PFSK-1 (cell line): Measurements from ENCODE around the gene SEC24D.

Experiments used
- FOXP2 ChIP-seq: optimal IDR thresholded peaks from 2 replicates; pipeline ENCODE3; 2011; ENCODE audit warnings: borderline replicate concordance, control low read depth, inconsistent platforms; ENCODE audit not compliant: insufficient read depth; ENCODE audit errors: extremely low read length, extremely low read depth
- POLR2AphosphoS5 ChIP-seq: IDR thresholded peaks from 2 replicates; pipeline ENCODE4 v1.6.1; 2012; ENCODE audit warnings: low read depth, mild to moderate bottlenecking, control low read depth, low read length, moderate library complexity
- SIN3A ChIP-seq: IDR thresholded peaks from 2 replicates; pipeline ENCODE4 v1.6.1; 2012; ENCODE audit warnings: mild to moderate bottlenecking, low read length, moderate library complexity, borderline replicate concordance; ENCODE audit not compliant: insufficient read depth
- TAF1 ChIP-seq: IDR thresholded peaks from 2 replicates; pipeline ENCODE4 v1.6.1; 2012; ENCODE audit warnings: low read length, control low read depth, borderline replicate concordance; ENCODE audit not compliant: insufficient read depth
- TF ChIP-seq, protein P1 (sequence below), 2 experiments: IDR thresholded peaks; 2 replicates each; pipeline versions ENCODE4 v1.6.1 to v1.8.0; 2011 to 2012; ENCODE audit warnings: low read depth in 2 of 2, low read length in 2 of 2, control low read depth in 1 of 2, inconsistent platforms in 1 of 2, mild to moderate bottlenecking in 1 of 2, moderate library complexity in 1 of 2; ENCODE audit not compliant: insufficient read depth in 1 of 2

The SEC24D gene

DNA sequence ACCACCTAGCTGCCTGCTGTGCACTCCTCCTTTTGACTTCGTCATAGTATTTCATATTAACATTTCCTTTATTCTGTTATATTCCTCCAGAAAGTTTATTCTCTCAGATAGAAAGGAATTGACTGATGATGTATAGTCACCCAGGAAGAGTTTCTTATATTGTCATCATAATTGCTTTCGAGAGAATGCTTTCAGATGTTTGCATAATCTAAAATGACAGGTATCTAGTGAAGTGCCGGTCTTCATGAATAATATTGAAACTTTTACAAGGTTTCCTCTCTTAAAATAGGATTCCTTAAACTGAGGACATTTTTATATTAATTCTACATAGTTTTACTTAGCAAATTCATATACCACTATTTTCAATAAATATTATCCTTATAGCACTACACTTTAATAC, 10.1 kb downstream of the SEC24D start:
- TF ChIP-seq SIN3A: no peak
- TF ChIP-seq, protein P1, sequence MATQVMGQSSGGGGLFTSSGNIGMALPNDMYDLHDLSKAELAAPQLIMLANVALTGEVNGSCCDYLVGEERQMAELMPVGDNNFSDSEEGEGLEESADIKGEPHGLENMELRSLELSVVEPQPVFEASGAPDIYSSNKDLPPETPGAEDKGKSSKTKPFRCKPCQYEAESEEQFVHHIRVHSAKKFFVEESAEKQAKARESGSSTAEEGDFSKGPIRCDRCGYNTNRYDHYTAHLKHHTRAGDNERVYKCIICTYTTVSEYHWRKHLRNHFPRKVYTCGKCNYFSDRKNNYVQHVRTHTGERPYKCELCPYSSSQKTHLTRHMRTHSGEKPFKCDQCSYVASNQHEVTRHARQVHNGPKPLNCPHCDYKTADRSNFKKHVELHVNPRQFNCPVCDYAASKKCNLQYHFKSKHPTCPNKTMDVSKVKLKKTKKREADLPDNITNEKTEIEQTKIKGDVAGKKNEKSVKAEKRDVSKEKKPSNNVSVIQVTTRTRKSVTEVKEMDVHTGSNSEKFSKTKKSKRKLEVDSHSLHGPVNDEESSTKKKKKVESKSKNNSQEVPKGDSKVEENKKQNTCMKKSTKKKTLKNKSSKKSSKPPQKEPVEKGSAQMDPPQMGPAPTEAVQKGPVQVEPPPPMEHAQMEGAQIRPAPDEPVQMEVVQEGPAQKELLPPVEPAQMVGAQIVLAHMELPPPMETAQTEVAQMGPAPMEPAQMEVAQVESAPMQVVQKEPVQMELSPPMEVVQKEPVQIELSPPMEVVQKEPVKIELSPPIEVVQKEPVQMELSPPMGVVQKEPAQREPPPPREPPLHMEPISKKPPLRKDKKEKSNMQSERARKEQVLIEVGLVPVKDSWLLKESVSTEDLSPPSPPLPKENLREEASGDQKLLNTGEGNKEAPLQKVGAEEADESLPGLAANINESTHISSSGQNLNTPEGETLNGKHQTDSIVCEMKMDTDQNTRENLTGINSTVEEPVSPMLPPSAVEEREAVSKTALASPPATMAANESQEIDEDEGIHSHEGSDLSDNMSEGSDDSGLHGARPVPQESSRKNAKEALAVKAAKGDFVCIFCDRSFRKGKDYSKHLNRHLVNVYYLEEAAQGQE (IDR thresholded peaks at IDR 0.05; ENCODE audit: insufficient read depth in 1 of 2, low read depth in 2 of 2, low read length in 2 of 2): no peak
- TF ChIP-seq POLR2AphosphoS5: no peak
- no peak for TF ChIP-seq TAF1
- TF ChIP-seq FOXP2: no peak

DNA sequence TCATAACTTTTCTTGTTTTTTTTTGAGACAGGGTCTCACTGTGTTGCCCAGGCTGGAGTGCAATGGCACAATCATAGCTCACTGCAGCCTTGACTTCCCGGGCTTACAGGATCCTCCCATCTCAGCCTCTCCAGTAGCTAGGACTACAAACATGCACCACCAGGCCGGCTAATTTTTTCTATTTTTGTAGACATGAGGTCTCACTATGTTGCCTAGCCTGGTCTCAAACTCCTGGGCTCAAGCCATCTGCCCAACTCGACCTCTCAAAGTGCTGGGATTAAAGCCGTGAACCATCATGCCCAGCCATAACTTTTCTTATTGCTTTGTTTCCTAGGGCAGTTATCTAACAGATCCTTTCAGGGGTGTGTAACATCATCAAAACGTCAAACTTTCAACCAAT, 11.8 kb downstream of the SEC24D start:
- TF ChIP-seq SIN3A (no peak), POLR2AphosphoS5 (no peak), TAF1 (no peak), FOXP2 (no peak)
- TF ChIP-seq, protein P1 (IDR thresholded peaks at IDR 0.05; ENCODE audit: insufficient read depth in 1 of 2, low read depth in 2 of 2, low read length in 2 of 2): no peak

DNA sequence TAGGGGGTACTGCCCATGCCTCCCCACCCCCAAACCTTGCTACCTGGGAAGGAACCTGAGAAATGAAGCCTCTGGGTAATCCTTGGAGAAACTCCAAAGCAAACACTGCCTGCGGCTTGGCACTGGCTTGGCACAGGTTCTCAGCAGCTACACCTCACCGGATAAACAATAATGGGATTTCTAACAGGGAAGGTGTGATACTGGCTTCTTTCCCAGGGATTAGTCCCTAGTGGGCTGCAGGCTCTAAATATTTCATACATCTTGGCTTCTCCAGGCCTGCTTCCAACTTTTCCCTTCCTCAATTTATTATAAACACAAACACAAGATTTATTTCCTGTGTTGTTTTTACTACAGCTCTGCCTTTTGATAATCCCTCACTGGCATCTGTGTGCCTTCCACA, 12.5 kb downstream of the SEC24D start:
- no peak for TF ChIP-seq TAF1
- TF ChIP-seq FOXP2: no peak
- TF ChIP-seq SIN3A: no peak
- no peak for TF ChIP-seq POLR2AphosphoS5
- TF ChIP-seq, protein P1 (IDR thresholded peaks at IDR 0.05; ENCODE audit: insufficient read depth in 1 of 2, low read depth in 2 of 2, low read length in 2 of 2): no peak

DNA sequence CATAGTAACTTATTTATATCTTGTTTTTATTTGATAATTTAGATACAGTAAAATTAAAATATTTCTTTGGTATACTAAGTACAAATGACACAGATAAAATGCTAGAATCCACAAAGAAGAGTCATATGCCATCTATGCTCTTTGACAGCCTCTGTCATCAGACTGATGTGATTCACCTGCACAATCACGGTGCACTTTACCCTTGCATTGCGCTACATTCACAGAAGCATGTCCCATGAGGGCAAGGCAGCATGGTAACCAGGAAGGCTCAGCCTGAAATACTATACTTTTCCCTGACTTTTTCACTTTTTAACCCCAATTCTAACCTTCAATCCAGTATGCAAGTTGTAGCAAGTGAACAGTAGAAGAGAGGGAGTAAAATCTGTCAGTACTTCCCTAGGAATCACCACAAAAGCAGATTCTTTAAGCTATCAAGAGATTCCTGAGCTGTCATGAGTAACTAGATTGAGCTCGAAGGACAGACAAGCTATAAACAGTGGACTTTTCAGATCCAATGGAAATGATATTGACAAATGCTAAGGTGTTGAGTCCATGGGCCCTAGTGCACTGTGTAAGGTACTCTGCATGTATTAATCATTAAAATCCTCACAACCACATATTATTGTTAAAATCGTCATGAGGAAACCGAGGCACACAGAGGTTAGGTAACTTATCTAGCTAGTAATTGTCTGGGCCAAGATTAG, 14.2 kb downstream of the SEC24D start:
- TF ChIP-seq SIN3A (no peak), TAF1 (no peak)
- TF ChIP-seq, protein P1 (IDR thresholded peaks at IDR 0.05; ENCODE audit: insufficient read depth in 1 of 2, low read depth in 2 of 2, low read length in 2 of 2): no peak
